Measurements from ENCODE around the gene NUP210L.

DNA sequence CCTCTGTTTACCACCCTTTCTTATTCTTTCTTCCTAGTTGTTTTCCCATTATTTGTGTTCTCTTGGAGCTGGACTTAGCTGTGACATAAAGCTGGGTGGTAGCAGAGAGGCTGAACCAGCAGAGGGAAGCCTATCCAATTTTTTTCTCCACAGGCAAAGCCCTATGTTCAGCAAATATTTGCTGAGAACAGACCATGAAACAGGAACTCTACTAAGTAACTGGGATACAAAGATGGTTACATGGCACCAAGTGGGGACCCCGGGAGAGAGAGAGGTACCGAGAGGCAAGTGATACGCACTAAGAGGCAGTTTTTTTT is 44.6 kb upstream of the NUP210L start:
- TF ChIP-seq CTCF (IDR thresholded peaks at IDR 0.05), result no peak
- no peak for TF ChIP-seq POLR2A (IDR thresholded peaks at IDR 0.05)

All from uterus (tissue), 2 donors.